Daoy (cell line): ENCODE results near the gene C16orf92. TPM values are rescaled to one million over a fixed set of nuclear protein-coding genes. Genes with fewer than 3 reads are reported as not detected.

Experiments
- DNase-seq: peaks from one replicate; pipeline ENCODE4 v3.0.0-alpha.2; 2015; ENCODE audit warnings: low read depth
- total RNA-seq: library from RNA; depleted of rRNA; stranded (reverse); fragments of >200 nt; shearing (Covaris generic); gene quantifications from 2 replicates; pipeline ENCODE4 v1.2.3, GENCODE V29; 2014; rRNA removed

The C16orf92 gene
- not detected in 2 replicates for total RNA-seq

- DNase-seq, result no peak
These were observed at the start of gene C16orf92 for GRCh38 chr16:30022887-30023286. Gene C16orf92 (plus strand): TSS chr16:30023198. CDS start chr16:30023341, 143 bp downstream.

GRCh38 chr16:29973384-29974246, 49.4 kb upstream of the C16orf92 start, which contains the start of gene TAOK2:
Gene TAOK2 (plus strand): TSS chr16:29973868. CDS start chr16:29977773, 3,905 bp downstream.
- peak; percentile 98 for DNase-seq

- DNase-seq, result no peak
These were observed 48.5 kb upstream of the C16orf92 start for GRCh38 chr16:29974291-29975133.

GRCh38 chr16:29975134-29975538, 47.9 kb upstream of the C16orf92 start:
- DNase-seq, result no peak

GRCh38 chr16:29975811-29976511, 47.0 kb upstream of the C16orf92 start:
- no peak for DNase-seq

- no peak for DNase-seq
These were observed 45.8 kb upstream of the C16orf92 start for GRCh38 chr16:29977063-29977825.

- no peak for DNase-seq
These were observed 44.9 kb upstream of the C16orf92 start for GRCh38 chr16:29978081-29978480.

GRCh38 chr16:29978564-29979270, 44.3 kb upstream of the C16orf92 start:
- DNase-seq, result no peak

- no peak for DNase-seq
These were observed 40.2 kb upstream of the C16orf92 start for GRCh38 chr16:29982560-29983419.

GRCh38 chr16:29983420-29984136, 39.4 kb upstream of the C16orf92 start:
- DNase-seq, result no peak

GRCh38 chr16:29984137-29984763, 38.7 kb upstream of the C16orf92 start:
- DNase-seq, result no peak

GRCh38 chr16:29984764-29985147, 38.2 kb upstream of the C16orf92 start:
- no peak for DNase-seq

- DNase-seq, result no peak
These were observed 37.7 kb upstream of the C16orf92 start for GRCh38 chr16:29985271-29985811.

GRCh38 chr16:29986231-29986630, 36.8 kb upstream of the C16orf92 start:
- DNase-seq, result no peak

GRCh38 chr16:29986931-29987330, 36.1 kb upstream of the C16orf92 start:
- DNase-seq, result no peak

- DNase-seq, result no peak
These were observed 35.5 kb upstream of the C16orf92 start for GRCh38 chr16:29987371-29988085.

- DNase-seq, result no peak
These were observed 34.5 kb upstream of the C16orf92 start for GRCh38 chr16:29988346-29989075.
